Measurements from ENCODE around the gene LCN15. TPM values are rescaled to one million over a fixed set of nuclear protein-coding genes. Genes with fewer than 3 reads are reported as not detected.

The LCN15 gene
- total and polyA plus RNA-seq, 2 experiments from 2014 or later, result 0.76 to 0.90 TPM

- H3K27ac Mint-ChIP-seq, result peak overlapping the region; percentile 92
- Histone ChIP-seq H3K27me3 (ENCODE audit: insufficient read depth) (peaks cover 13% of the 10 kb centered on the region), H4K20me1 (replicated peaks; ENCODE audit: insufficient read depth) (no peaks in the 10 kb centered on the region; the same call in 1 of the 2 replicates), H2AFZ (peak overlapping the region; percentile 94), H3K9me2 (ENCODE audit: insufficient read depth) (no peaks in the 10 kb centered on the region), H3K4me1 (ENCODE audit: insufficient read depth) (peaks cover 16% of the 10 kb centered on the region), H3K27ac (ENCODE audit: low read depth) (no peak overlapping the region), H3K36me3 (ENCODE audit: insufficient read depth) (no peaks in the 10 kb centered on the region), H3K4me3 (peak overlapping the region; percentile 89), H3F3A (replicated peaks; ENCODE audit: low read depth) (peaks cover 10% of the 10 kb centered on the region; the same call in 1 of the 2 replicates), H3K79me2 (replicated peaks; ENCODE audit: insufficient read depth) (no peaks in the 10 kb centered on the region), H3K4me2 (peak overlapping the region; percentile 99)
- no peak for TF ChIP-seq ETS1 (IDR thresholded peaks at IDR 0.05)
- TF ChIP-seq POLR2AphosphoS5 (IDR thresholded peaks at IDR 0.05; ENCODE audit: low read depth), result peak; percentile 74
- no peak for TF ChIP-seq EZH2 (IDR thresholded peaks at IDR 0.05; ENCODE audit: low read depth, unreplicated experiment)
- no peaks in the 10 kb centered on the region for H3K9me3 Mint-ChIP-seq
- ATAC-seq (peak; percentile 68), DNase-seq (ENCODE audit: low spot score) (peak; percentile 94)
- H3K36me3 Mint-ChIP-seq (ENCODE audit: low read depth), result no peaks in the 10 kb centered on the region; the same call in 2 of the 3 replicates
- H3K4me1 Mint-ChIP-seq, result peaks cover 19% of the 10 kb centered on the region
- peaks cover 32% of the 10 kb centered on the region for H3K27me3 Mint-ChIP-seq (ENCODE audit: insufficient read depth, low read depth, poor library complexity)
- H3K4me3 Mint-ChIP-seq, result peak overlapping the region; percentile 88
Measured at GRCh38 chr9:136799854-136800657, 35.7 kb upstream of the LCN15 start.

DNA sequence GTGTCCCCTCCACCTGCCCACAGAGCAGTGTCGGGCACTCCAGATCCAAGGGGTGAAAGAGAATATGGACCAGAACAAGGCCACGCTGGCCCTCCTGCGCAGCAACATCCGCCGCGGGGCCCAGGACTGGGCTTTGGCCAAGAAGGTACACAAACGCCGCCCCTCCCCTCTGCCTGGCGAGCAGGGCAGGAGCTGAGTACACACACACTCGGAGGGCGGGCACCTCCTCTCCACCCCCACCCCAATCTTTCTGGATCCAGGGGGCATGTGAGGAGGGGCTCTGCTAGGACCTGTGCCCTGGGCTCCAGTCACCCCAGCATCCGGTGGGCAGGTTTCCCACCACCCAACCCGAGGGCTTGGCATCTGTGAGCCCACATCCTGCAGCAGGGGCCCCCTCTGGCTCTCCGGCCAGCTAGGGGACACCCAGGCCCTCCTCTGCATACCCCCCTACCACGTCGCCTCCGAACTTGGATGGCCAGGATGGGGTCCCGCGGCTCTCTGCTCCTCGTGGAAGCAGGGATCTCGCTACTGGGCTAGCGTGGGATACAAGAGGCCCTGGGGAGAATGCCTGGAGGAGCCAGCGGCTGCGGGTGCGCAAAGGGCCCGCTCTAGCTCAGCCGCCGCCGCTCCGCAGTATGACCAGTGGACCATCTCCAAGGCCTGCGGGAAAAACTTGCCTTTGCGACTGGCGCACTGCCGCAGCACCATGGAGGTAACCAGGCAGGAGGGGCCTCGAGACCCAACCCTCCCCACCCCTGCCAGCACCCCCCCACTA is 34.9 kb upstream of the LCN15 start:
- Histone ChIP-seq H3K27ac (ENCODE audit: low read depth) (no peak overlapping the region), H3K4me1 (ENCODE audit: insufficient read depth) (peaks cover 16% of the 10 kb centered on the region), H3K36me3 (ENCODE audit: insufficient read depth) (no peaks in the 10 kb centered on the region), H3F3A (replicated peaks; ENCODE audit: low read depth) (peaks cover 10% of the 10 kb centered on the region; the same call in 1 of the 2 replicates), H2AFZ (peak overlapping the region; percentile 89), H3K4me2 (peak overlapping the region; percentile 99), H3K9me2 (ENCODE audit: insufficient read depth) (no peaks in the 10 kb centered on the region), H4K20me1 (replicated peaks; ENCODE audit: insufficient read depth) (no peaks in the 10 kb centered on the region; the same call in 1 of the 2 replicates), H3K79me2 (replicated peaks; ENCODE audit: insufficient read depth) (no peaks in the 10 kb centered on the region), H3K27me3 (ENCODE audit: insufficient read depth) (peaks cover 13% of the 10 kb centered on the region), H3K4me3 (peak overlapping the region; percentile 89)
- Mint-ChIP-seq H3K36me3 (ENCODE audit: low read depth) (no peaks in the 10 kb centered on the region; the same call in 2 of the 3 replicates), H3K9me3 (no peaks in the 10 kb centered on the region), H3K4me3 (peak overlapping the region; percentile 88), H3K27ac (no peak overlapping the region), H3K27me3 (ENCODE audit: insufficient read depth, low read depth, poor library complexity) (peaks cover 34% of the 10 kb centered on the region), H3K4me1 (peaks cover 21% of the 10 kb centered on the region)
- DNase-seq (ENCODE audit: low spot score) (peak; percentile 64), ATAC-seq (peak; percentile 22)
- no peak for TF ChIP-seq STAT1 (IDR thresholded peaks at IDR 0.05; ENCODE audit: unreplicated experiment)
- no peak for TF ChIP-seq ZNF331 (CRISPR knock-in tag; IDR thresholded peaks at IDR 0.05; ENCODE audit: low read depth)
- TF ChIP-seq EZH2 (IDR thresholded peaks at IDR 0.05; ENCODE audit: low read depth, unreplicated experiment), result no peak
- no peak for TF ChIP-seq ZNF462 (CRISPR knock-in tag; IDR thresholded peaks at IDR 0.05)
- TF ChIP-seq CTCF (conservative IDR thresholded peaks at IDR 0.05; ENCODE audit: low read depth in 2 of 2), result no peak
